BLaER1 treated with 17β-estradiol and CSF1 and Interleukin-3, amounts not matched to agents 10 nM and 100 nM (cell line): Measurements from ENCODE around the gene TM9SF4.

Source experiments
- H3K27ac ChIP-seq, 11 experiments: shearing (Covaris generic); formaldehyde crosslinking; 2 replicates each; pipeline ENCODE4 v1.8.1; 2022
- H3K27me3 ChIP-seq, 11 experiments: shearing (Covaris generic); formaldehyde crosslinking; 2 replicates each; pipeline ENCODE4 v1.8.1; 2022
- H3K36me3 ChIP-seq, 11 experiments: shearing (Covaris generic); formaldehyde crosslinking; 2 replicates each; pipeline ENCODE4 v1.8.1; 2022
- H3K4me1 ChIP-seq, 10 experiments: shearing (Covaris generic); formaldehyde crosslinking; 2 replicates each; pipeline ENCODE4 v1.8.1; 2022
- H3K4me2 ChIP-seq, 11 experiments: shearing (Covaris generic); formaldehyde crosslinking; 2 replicates each; pipeline ENCODE4 v1.8.1; 2022
- H3K4me3 ChIP-seq, 10 experiments: shearing (Covaris generic); formaldehyde crosslinking; 2 replicates each; pipeline ENCODE4 v1.8.1; 2022
- H3K9ac ChIP-seq, 11 experiments: shearing (Covaris generic); formaldehyde crosslinking; 2 replicates each; pipeline ENCODE4 v1.8.1; 2022
- H3K9me3 ChIP-seq, 11 experiments: shearing (Covaris generic); formaldehyde crosslinking; replicated peaks in 1 of 11; 2 replicates each; pipeline ENCODE4 v1.8.1; 2022
- H4K20me1 ChIP-seq, 11 experiments: shearing (Covaris generic); formaldehyde crosslinking; 2 replicates each; pipeline ENCODE4 v1.8.1; 2022
- Cebpa-rat ChIP-seq, 11 experiments: shearing (Covaris generic); IDR thresholded peaks; 2 replicates each; pipeline ENCODE4 v1.8.1; 2022

TM9SF4 gene

DNA sequence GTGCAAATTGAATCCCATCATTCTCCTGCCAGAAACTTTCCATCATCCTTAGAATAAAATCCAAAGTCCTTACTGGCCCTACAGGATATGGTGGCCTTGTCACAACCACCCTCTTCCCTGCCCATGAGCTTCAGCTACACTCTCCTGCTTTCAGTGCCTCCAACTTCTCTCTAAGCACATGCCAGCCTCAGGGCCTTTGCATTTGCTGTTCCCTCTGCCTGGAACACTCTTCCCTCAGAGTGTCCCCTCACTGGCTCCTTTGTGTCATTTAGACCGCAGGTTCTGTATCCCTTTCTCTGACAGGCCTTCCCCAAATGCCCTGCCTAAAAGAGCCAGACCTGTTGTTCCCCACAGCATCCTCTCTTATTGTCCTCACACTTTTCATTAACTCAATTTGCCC lies 39.2 kb upstream of the TM9SF4 start:
- peak overlapping the region; percentile 88 to 100 (median 94) for H3K27ac ChIP-seq
- TF ChIP-seq Cebpa-rat (IDR thresholded peaks at IDR 0.05) = no peak
- H3K4me1 ChIP-seq = peaks cover 49 to 97% (median 87%) of the 10 kb centered on the region in 10 experiments
- peaks cover 0 to 30% (median 0%) of the 10 kb centered on the region in 11 experiments; a peak in 7 of 22 replicates for H3K9me3 ChIP-seq
- H3K27me3 ChIP-seq = no peaks in the 10 kb centered on the region
- H3K4me2 ChIP-seq = peak overlapping the region; percentile 52 to 89 (median 77)
- H3K4me3 ChIP-seq = 0 out of 20 replicates have a peak overlapping the region, but pooled peaks of 2 of the 10 experiments have one; percentile 0 to 12
- no peaks in the 10 kb centered on the region; a peak in 1 of 22 replicates for H4K20me1 ChIP-seq
- H3K36me3 ChIP-seq = peaks cover 0 to 89% (median 76%) of the 10 kb centered on the region in 11 experiments; a peak in 18 of 22 replicates
- peak overlapping the region; percentile 68 to 90 (median 80) for H3K9ac ChIP-seq

GRCh38 chr20:32070690-32071213 lies 38.8 kb upstream of the TM9SF4 start:
- Histone ChIP-seq H4K20me1 (no peaks in the 10 kb centered on the region), H3K4me3 (0 out of 20 replicates have a peak overlapping the region, but pooled peaks of 2 of the 10 experiments have one; percentile 0 to 12), H3K27ac (peak overlapping the region; percentile 88 to 100 (median 94)), H3K9me3 (peaks cover 0 to 29% (median 0%) of the 10 kb centered on the region in 11 experiments; a peak in 7 of 22 replicates), H3K9ac (peak overlapping the region; percentile 68 to 90 (median 80)), H3K27me3 (no peaks in the 10 kb centered on the region), H3K36me3 (peaks cover 0 to 89% (median 76%) of the 10 kb centered on the region in 11 experiments; a peak in 18 of 22 replicates), H3K4me1 (peaks cover 49 to 97% (median 85%) of the 10 kb centered on the region in 10 experiments), H3K4me2 (peak overlapping the region; percentile 63 to 89 (median 81))
- TF ChIP-seq Cebpa-rat (IDR thresholded peaks at IDR 0.05) = no peak

GRCh38 chr20:32071395-32072167 lies 37.9 kb upstream of the TM9SF4 start:
- H3K4me1 ChIP-seq = peaks cover 51 to 97% (median 85%) of the 10 kb centered on the region in 10 experiments
- no peak overlapping the region for H3K4me3 ChIP-seq
- H3K27ac ChIP-seq = peak overlapping the region; percentile 71 to 100 (median 92)
- peaks cover 0 to 89% (median 76%) of the 10 kb centered on the region in 11 experiments; a peak in 18 of 22 replicates for H3K36me3 ChIP-seq
- TF ChIP-seq Cebpa-rat (IDR thresholded peaks at IDR 0.05) = no peak
- peaks cover 0 to 21% (median 0%) of the 10 kb centered on the region in 11 experiments; a peak in 7 of 22 replicates for H3K9me3 ChIP-seq
- peak overlapping the region; percentile 28 to 72 (median 55); a peak in 18 of 22 replicates for H3K9ac ChIP-seq
- H3K27me3 ChIP-seq = no peaks in the 10 kb centered on the region
- peak overlapping the region; percentile 62 to 86 (median 80) for H3K4me2 ChIP-seq
- H4K20me1 ChIP-seq = peaks cover 0 to 2% (median 0%) of the 10 kb centered on the region in 11 experiments; a peak in 1 of 22 replicates

DNA sequence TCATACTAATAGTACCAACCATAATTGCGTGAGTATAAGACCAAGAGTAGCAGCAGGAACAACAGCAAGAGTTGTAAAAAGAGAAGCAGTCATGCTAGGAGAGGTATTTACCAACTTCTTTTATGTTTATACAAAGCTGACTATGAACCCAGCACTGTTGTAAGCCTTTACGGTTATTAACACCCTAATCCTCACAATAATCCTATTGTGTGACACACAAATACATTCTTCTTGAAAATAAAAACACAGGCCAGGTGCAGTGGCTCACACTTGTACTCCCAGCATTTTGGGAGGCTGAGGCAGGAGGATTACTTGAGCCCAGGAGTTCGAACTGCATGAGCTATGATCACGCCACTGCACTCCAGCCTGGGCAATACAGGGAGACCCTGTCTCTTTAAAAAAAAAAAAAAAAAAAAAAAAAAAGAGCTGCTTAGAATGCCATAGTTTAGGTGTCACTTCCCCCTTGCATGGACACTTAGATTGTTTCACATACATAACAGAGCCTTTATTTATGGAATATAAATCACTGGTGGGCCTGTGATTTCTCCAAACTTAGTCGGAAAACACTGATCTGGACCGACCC lies 37.3 kb upstream of the TM9SF4 start:
- H3K4me3 ChIP-seq = no peak overlapping the region
- peaks cover 0 to 6% (median 0%) of the 10 kb centered on the region in 11 experiments; a peak in 1 of 22 replicates for H4K20me1 ChIP-seq
- peak overlapping the region in 8 of 11 experiments; percentile 48 to 72 (median 58); a peak in 11 of 22 replicates for H3K9ac ChIP-seq
- no peak for TF ChIP-seq Cebpa-rat (IDR thresholded peaks at IDR 0.05)
- peaks cover 0 to 15% (median 0%) of the 10 kb centered on the region in 11 experiments; a peak in 5 of 22 replicates for H3K9me3 ChIP-seq
- H3K4me2 ChIP-seq = peak overlapping the region; percentile 62 to 86 (median 80); a peak in 20 of 22 replicates
- peaks cover 58 to 97% (median 85%) of the 10 kb centered on the region in 10 experiments for H3K4me1 ChIP-seq
- H3K36me3 ChIP-seq = peaks cover 0 to 90% (median 76%) of the 10 kb centered on the region in 11 experiments; a peak in 18 of 22 replicates
- peak overlapping the region; percentile 71 to 100 (median 92); a peak in 21 of 22 replicates for H3K27ac ChIP-seq
- no peaks in the 10 kb centered on the region for H3K27me3 ChIP-seq

DNA sequence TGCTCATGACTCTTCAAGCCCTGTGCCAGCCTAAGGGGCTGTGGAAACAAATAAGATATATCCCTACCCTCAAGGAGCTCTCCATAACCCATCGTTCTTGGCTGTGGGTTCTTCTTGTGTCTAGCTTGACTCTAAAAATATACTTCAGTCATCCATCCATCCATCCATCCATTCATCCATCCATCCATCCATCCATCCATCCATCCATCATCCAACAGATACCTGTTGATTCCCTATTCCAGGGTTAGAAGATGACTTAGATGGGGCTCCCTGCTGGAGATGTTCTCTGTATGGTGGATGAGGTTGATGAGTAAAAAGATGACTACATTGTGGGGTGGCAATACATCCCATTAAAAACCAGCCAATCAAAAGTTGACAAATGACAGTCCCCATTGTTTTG lies 34.0 kb upstream of the TM9SF4 start:
- Histone ChIP-seq H3K4me3 (no peak overlapping the region), H3K4me1 (peaks cover 49 to 99% (median 82%) of the 10 kb centered on the region in 10 experiments), H3K27me3 (no peaks in the 10 kb centered on the region), H3K4me2 (peak overlapping the region in 6 of 11 experiments; percentile 62 to 86 (median 76); a peak in 10 of 22 replicates), H3K36me3 (peaks cover 0 to 96% (median 92%) of the 10 kb centered on the region in 11 experiments; a peak in 18 of 22 replicates), H3K9ac (peak overlapping the region in 4 of 11 experiments; percentile 12 to 83 (median 70); a peak in 4 of 22 replicates), H3K9me3 (no peaks in the 10 kb centered on the region), H3K27ac (peak overlapping the region in 5 of 11 experiments; percentile 78 to 100 (median 92); a peak in 8 of 22 replicates), H4K20me1 (peaks cover 0 to 6% (median 0%) of the 10 kb centered on the region in 11 experiments; a peak in 1 of 22 replicates)
- TF ChIP-seq Cebpa-rat (IDR thresholded peaks at IDR 0.05) = no peak

- H4K20me1 ChIP-seq = peaks cover 0 to 6% (median 0%) of the 10 kb centered on the region in 11 experiments; a peak in 2 of 22 replicates
- no peak for TF ChIP-seq Cebpa-rat (IDR thresholded peaks at IDR 0.05)
- peaks cover 0 to 99% (median 96%) of the 10 kb centered on the region in 11 experiments; a peak in 18 of 22 replicates for H3K36me3 ChIP-seq
- H3K27me3 ChIP-seq = no peaks in the 10 kb centered on the region
- peak overlapping the region; percentile 17 to 86 (median 68) for H3K4me2 ChIP-seq
- peak overlapping the region in 8 of 11 experiments; percentile 41 to 83 (median 58); a peak in 15 of 22 replicates for H3K9ac ChIP-seq
- H3K27ac ChIP-seq = peak overlapping the region in 9 of 11 experiments; percentile 66 to 100 (median 72); a peak in 18 of 22 replicates
- peaks cover 41 to 100% (median 81%) of the 10 kb centered on the region in 10 experiments for H3K4me1 ChIP-seq
- H3K4me3 ChIP-seq = no peak overlapping the region; a peak in 1 of 20 replicates
- no peaks in the 10 kb centered on the region for H3K9me3 ChIP-seq
Measured at GRCh38 chr20:32077190-32077589, 32.3 kb upstream of the TM9SF4 start.

- H3K36me3 ChIP-seq = peaks cover 0 to 99% (median 96%) of the 10 kb centered on the region in 11 experiments; a peak in 17 of 22 replicates
- peaks cover 40 to 100% (median 78%) of the 10 kb centered on the region in 10 experiments for H3K4me1 ChIP-seq
- TF ChIP-seq Cebpa-rat (IDR thresholded peaks at IDR 0.05) = no peak
- H3K4me2 ChIP-seq = peak overlapping the region in 10 of 11 experiments; percentile 17 to 86 (median 70); a peak in 19 of 22 replicates
- peaks cover 0 to 6% (median 0%) of the 10 kb centered on the region in 11 experiments; a peak in 2 of 22 replicates for H4K20me1 ChIP-seq
- H3K27ac ChIP-seq = peak overlapping the region in 10 of 11 experiments; percentile 12 to 100 (median 65); a peak in 16 of 22 replicates
- peak overlapping the region in 6 of 11 experiments; percentile 13 to 83 (median 43); a peak in 7 of 22 replicates for H3K9ac ChIP-seq
- H3K4me3 ChIP-seq = no peak overlapping the region
- no peaks in the 10 kb centered on the region for H3K9me3 ChIP-seq
- no peaks in the 10 kb centered on the region for H3K27me3 ChIP-seq
Measured at GRCh38 chr20:32078322-32078721, 31.2 kb upstream of the TM9SF4 start.

DNA sequence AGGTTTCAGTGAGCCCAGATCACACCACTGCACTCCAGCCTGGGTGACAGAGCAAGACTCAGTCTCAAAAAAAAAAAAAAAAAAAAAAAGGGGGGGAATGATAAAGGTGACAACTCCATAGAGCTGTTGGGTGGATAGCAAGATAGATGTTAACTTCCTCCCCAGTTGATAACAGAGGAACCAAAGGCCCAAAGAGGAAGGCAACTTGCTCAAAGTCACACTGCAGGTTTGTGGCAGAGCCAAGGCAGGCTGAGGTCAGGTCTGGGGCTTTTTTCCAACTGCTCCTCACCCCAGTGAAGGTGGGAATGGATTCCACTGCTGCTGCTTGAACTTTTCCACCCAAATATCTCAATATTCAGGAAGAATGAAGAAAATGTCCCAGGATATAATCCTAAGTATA lies 30.7 kb upstream of the TM9SF4 start:
- Histone ChIP-seq H3K27ac (peak overlapping the region in 10 of 11 experiments; percentile 12 to 100 (median 65); a peak in 17 of 22 replicates), H3K27me3 (no peaks in the 10 kb centered on the region), H3K36me3 (peaks cover 0 to 99% (median 96%) of the 10 kb centered on the region in 11 experiments; a peak in 17 of 22 replicates), H3K9ac (peak overlapping the region in 9 of 11 experiments; percentile 16 to 83 (median 31); a peak in 10 of 22 replicates), H3K4me2 (peak overlapping the region; percentile 17 to 86 (median 68)), H3K9me3 (no peaks in the 10 kb centered on the region), H4K20me1 (peaks cover 0 to 6% (median 0%) of the 10 kb centered on the region in 11 experiments; a peak in 2 of 22 replicates), H3K4me3 (no peak overlapping the region), H3K4me1 (peaks cover 40 to 100% (median 78%) of the 10 kb centered on the region in 10 experiments)
- TF ChIP-seq Cebpa-rat (IDR thresholded peaks at IDR 0.05) = no peak
